WTC11 (cell line): ENCODE data around the gene SLC24A3.

ENCODE experiments used
- JUN ChIP-seq: sonication (generic); formaldehyde crosslinking; IDR thresholded peaks from 2 replicates; pipeline ENCODE4 v1.8.0; 2023; ENCODE audit warnings: mild to moderate bottlenecking, missing genetic modification reagents
- NFYB ChIP-seq: sonication (generic); formaldehyde crosslinking; conservative IDR thresholded peaks from 2 replicates; pipeline ENCODE4 v1.8.0; 2022; ENCODE audit warnings: low read depth, missing genetic modification reagents
- SP1 ChIP-seq: sonication (generic); formaldehyde crosslinking; conservative IDR thresholded peaks from 2 replicates; pipeline ENCODE4 v1.8.1; 2022; ENCODE audit warnings: missing genetic modification reagents
- TEAD4 ChIP-seq: sonication (generic); formaldehyde crosslinking; IDR thresholded peaks from 2 replicates; pipeline ENCODE4 v1.8.0; 2022; ENCODE audit warnings: mild to moderate bottlenecking, missing genetic modification reagents
- TF ChIP-seq, protein P1 (sequence below): sonication (generic); formaldehyde crosslinking; IDR thresholded peaks from 2 replicates; pipeline ENCODE4 v1.8.1; 2022; ENCODE audit warnings: low read depth, missing genetic modification reagents, borderline replicate concordance
- TF ChIP-seq, protein P2 (sequence below): fragments of 200-600 bp; IDR thresholded peaks from 2 replicates; pipeline ENCODE4 v1.8.0; 2022; ENCODE audit warnings: antibody characterized with exemption
- TF ChIP-seq, protein P3 (sequence below): sonication (generic); formaldehyde crosslinking; IDR thresholded peaks from 2 replicates; pipeline ENCODE4 v1.8.0; 2022; ENCODE audit warnings: missing genetic modification reagents
- TF ChIP-seq, protein P4 (sequence below): sonication (generic); formaldehyde crosslinking; IDR thresholded peaks from 2 replicates; pipeline ENCODE4 v1.8.1; 2022; ENCODE audit warnings: mild to moderate bottlenecking, moderate library complexity, missing genetic modification reagents
- TF ChIP-seq, protein P5 (sequence below): sonication (generic); formaldehyde crosslinking; IDR thresholded peaks from 2 replicates; pipeline ENCODE4 v1.8.1; 2023; ENCODE audit warnings: mild to moderate bottlenecking, missing genetic modification reagents, borderline replicate concordance

DNA sequence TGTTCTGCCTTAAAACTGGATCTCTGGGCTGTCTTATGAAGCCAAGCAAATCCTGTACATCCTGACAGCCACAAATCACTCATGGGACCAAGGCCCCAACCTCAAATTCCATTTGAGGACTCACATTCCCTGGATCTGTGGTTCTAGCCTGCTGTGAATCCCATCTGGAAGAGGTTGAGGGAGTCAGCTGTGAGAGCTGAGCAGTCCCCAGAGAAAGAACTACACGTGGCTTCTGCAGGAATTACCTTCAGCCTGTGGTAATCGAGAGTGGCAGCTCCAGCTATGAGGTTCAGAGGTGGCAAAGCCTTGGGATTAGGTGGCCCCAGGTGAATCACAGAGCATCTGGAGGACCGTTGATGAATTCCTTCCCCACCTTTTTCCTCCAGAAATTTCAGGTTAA, 245.2 kb downstream of the SLC24A3 start:
- TF ChIP-seq, protein P1, sequence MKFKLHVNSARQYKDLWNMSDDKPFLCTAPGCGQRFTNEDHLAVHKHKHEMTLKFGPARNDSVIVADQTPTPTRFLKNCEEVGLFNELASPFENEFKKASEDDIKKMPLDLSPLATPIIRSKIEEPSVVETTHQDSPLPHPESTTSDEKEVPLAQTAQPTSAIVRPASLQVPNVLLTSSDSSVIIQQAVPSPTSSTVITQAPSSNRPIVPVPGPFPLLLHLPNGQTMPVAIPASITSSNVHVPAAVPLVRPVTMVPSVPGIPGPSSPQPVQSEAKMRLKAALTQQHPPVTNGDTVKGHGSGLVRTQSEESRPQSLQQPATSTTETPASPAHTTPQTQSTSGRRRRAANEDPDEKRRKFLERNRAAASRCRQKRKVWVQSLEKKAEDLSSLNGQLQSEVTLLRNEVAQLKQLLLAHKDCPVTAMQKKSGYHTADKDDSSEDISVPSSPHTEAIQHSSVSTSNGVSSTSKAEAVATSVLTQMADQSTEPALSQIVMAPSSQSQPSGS (CRISPR knock-in tag) = no peak
- TF ChIP-seq, protein P2, sequence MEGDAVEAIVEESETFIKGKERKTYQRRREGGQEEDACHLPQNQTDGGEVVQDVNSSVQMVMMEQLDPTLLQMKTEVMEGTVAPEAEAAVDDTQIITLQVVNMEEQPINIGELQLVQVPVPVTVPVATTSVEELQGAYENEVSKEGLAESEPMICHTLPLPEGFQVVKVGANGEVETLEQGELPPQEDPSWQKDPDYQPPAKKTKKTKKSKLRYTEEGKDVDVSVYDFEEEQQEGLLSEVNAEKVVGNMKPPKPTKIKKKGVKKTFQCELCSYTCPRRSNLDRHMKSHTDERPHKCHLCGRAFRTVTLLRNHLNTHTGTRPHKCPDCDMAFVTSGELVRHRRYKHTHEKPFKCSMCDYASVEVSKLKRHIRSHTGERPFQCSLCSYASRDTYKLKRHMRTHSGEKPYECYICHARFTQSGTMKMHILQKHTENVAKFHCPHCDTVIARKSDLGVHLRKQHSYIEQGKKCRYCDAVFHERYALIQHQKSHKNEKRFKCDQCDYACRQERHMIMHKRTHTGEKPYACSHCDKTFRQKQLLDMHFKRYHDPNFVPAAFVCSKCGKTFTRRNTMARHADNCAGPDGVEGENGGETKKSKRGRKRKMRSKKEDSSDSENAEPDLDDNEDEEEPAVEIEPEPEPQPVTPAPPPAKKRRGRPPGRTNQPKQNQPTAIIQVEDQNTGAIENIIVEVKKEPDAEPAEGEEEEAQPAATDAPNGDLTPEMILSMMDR = no peak
- TF ChIP-seq NFYB = no peak
- TF ChIP-seq, protein P3, sequence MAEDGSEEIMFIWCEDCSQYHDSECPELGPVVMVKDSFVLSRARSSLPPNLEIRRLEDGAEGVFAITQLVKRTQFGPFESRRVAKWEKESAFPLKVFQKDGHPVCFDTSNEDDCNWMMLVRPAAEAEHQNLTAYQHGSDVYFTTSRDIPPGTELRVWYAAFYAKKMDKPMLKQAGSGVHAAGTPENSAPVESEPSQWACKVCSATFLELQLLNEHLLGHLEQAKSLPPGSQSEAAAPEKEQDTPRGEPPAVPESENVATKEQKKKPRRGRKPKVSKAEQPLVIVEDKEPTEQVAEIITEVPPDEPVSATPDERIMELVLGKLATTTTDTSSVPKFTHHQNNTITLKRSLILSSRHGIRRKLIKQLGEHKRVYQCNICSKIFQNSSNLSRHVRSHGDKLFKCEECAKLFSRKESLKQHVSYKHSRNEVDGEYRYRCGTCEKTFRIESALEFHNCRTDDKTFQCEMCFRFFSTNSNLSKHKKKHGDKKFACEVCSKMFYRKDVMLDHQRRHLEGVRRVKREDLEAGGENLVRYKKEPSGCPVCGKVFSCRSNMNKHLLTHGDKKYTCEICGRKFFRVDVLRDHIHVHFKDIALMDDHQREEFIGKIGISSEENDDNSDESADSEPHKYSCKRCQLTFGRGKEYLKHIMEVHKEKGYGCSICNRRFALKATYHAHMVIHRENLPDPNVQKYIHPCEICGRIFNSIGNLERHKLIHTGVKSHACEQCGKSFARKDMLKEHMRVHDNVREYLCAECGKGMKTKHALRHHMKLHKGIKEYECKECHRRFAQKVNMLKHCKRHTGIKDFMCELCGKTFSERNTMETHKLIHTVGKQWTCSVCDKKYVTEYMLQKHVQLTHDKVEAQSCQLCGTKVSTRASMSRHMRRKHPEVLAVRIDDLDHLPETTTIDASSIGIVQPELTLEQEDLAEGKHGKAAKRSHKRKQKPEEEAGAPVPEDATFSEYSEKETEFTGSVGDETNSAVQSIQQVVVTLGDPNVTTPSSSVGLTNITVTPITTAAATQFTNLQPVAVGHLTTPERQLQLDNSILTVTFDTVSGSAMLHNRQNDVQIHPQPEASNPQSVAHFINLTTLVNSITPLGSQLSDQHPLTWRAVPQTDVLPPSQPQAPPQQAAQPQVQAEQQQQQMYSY (CRISPR knock-in tag) = no peak
- TF ChIP-seq, protein P4, sequence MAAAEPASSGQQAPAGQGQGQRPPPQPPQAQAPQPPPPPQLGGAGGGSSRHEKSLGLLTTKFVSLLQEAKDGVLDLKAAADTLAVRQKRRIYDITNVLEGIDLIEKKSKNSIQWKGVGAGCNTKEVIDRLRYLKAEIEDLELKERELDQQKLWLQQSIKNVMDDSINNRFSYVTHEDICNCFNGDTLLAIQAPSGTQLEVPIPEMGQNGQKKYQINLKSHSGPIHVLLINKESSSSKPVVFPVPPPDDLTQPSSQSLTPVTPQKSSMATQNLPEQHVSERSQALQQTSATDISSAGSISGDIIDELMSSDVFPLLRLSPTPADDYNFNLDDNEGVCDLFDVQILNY (CRISPR knock-in tag) = no peak
- TF ChIP-seq JUN (CRISPR knock-in tag) = no peak
- no peak for TF ChIP-seq SP1
- TF ChIP-seq, protein P5, sequence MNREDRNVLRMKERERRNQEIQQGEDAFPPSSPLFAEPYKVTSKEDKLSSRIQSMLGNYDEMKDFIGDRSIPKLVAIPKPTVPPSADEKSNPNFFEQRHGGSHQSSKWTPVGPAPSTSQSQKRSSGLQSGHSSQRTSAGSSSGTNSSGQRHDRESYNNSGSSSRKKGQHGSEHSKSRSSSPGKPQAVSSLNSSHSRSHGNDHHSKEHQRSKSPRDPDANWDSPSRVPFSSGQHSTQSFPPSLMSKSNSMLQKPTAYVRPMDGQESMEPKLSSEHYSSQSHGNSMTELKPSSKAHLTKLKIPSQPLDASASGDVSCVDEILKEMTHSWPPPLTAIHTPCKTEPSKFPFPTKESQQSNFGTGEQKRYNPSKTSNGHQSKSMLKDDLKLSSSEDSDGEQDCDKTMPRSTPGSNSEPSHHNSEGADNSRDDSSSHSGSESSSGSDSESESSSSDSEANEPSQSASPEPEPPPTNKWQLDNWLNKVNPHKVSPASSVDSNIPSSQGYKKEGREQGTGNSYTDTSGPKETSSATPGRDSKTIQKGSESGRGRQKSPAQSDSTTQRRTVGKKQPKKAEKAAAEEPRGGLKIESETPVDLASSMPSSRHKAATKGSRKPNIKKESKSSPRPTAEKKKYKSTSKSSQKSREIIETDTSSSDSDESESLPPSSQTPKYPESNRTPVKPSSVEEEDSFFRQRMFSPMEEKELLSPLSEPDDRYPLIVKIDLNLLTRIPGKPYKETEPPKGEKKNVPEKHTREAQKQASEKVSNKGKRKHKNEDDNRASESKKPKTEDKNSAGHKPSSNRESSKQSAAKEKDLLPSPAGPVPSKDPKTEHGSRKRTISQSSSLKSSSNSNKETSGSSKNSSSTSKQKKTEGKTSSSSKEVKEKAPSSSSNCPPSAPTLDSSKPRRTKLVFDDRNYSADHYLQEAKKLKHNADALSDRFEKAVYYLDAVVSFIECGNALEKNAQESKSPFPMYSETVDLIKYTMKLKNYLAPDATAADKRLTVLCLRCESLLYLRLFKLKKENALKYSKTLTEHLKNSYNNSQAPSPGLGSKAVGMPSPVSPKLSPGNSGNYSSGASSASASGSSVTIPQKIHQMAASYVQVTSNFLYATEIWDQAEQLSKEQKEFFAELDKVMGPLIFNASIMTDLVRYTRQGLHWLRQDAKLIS (CRISPR knock-in tag) = no peak
- TF ChIP-seq TEAD4 (CRISPR knock-in tag) = no peak
